ENCODE data around the gene SPACA4.
A peak's percentile ranks its signal among the peaks of the same experiment; 100 is the strongest.
"Not testable (repeated sequence)": the region's sequence is repeated elsewhere in the genome, so short reads cannot be mapped to it uniquely, and the experiment has no call there.

SPACA4 gene

DNA sequence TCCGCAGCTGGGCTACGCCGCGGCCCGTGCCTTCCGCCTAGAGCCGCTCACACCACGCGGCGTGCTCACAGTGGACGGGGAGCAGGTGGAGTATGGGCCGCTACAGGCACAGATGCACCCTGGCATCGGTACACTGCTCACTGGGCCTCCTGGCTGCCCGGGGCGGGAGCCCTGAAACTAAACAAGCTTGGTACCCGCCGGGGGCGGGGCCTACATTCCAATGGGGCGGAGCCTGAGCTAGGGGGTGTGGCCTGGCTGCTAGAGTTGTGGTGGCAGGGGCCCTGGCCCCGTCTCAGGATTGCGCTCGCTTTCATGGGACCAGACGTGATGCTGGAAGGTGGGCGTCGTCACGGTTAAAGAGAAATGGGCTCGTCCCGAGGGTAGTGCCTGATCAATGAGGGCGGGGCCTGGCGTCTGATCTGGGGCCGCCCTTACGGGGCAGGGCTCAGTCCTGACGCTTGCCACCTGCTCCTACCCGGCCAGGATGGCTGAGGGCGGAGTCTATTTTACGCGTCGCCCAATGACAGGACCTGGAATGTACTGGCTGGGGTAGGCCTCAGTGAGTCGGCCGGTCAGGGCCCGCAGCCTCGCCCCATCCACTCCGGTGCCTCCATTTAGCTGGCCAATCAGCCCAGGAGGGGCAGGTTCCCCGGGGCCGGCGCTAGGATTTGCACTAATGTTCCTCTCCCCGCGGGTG lies 23.2 kb downstream of the SPACA4 start:
- DNase-seq (ENCODE audit: low spot score): no peak
- TF ChIP-seq, protein P1, sequence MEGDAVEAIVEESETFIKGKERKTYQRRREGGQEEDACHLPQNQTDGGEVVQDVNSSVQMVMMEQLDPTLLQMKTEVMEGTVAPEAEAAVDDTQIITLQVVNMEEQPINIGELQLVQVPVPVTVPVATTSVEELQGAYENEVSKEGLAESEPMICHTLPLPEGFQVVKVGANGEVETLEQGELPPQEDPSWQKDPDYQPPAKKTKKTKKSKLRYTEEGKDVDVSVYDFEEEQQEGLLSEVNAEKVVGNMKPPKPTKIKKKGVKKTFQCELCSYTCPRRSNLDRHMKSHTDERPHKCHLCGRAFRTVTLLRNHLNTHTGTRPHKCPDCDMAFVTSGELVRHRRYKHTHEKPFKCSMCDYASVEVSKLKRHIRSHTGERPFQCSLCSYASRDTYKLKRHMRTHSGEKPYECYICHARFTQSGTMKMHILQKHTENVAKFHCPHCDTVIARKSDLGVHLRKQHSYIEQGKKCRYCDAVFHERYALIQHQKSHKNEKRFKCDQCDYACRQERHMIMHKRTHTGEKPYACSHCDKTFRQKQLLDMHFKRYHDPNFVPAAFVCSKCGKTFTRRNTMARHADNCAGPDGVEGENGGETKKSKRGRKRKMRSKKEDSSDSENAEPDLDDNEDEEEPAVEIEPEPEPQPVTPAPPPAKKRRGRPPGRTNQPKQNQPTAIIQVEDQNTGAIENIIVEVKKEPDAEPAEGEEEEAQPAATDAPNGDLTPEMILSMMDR (IDR thresholded peaks at IDR 0.05; ENCODE audit: poor library complexity, severe bottlenecking): no peak
- Histone ChIP-seq H3K27me3 (ENCODE audit: insufficient read depth, poor library complexity, severe bottlenecking) (no peaks in the 10 kb centered on the region), H3K4me3 (ENCODE audit: severe bottlenecking) (no peak overlapping the region), H3K27ac (ENCODE audit: poor library complexity, severe bottlenecking) (no peak overlapping the region), H3K4me1 (ENCODE audit: insufficient read depth, poor library complexity, severe bottlenecking) (peaks cover 23% of the 10 kb centered on the region), H3K9me3 (ENCODE audit: severe bottlenecking) (no peaks in the 10 kb centered on the region), H3K36me3 (ENCODE audit: low read depth) (peaks cover 17% of the 10 kb centered on the region)
- ATAC-seq (ENCODE audit: low read depth): no peak

DNA sequence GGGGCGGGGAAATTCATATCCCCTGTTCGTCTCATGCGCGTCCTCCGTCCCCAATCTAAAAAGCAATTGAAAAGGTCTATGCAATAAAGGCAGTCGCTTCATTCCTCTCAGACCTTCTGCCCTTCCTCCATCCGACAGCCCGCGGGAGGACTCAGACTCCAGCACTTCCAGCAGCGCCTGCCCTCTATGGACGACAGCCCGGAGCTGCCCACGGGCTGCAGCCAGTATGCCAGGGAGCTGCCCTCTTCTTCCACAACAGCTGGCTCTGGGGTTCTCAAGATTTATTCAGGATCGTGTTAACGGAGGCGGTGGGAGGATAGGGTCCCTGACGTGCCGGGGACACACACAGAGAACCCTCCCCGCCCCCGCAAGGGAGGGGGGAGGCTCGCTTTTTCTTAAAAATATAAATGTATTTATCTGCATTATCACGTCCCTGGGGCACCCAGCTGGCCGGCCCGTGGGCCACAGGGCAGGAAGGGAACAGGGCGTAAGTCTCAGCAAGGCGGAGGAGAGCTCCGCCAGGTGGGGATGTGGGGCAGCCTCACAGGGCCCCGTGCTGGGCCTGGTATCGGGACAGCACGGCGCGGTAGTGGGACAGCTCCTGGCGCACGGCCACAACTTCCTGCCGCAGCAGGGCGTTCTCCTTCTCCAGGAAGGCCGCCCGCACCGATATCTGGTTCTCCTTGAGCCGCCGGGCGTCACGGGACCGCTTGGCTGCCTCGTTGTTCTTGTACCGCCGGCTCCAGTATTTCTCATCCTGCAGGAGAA lies 23.9 kb downstream of the SPACA4 start:
- no peak overlapping the region for H3K27ac ChIP-seq (ENCODE audit: poor library complexity, severe bottlenecking)
- no peaks in the 10 kb centered on the region for H3K27me3 ChIP-seq (ENCODE audit: insufficient read depth, poor library complexity, severe bottlenecking)
- H3K36me3 ChIP-seq (ENCODE audit: low read depth): peaks cover 17% of the 10 kb centered on the region
- TF ChIP-seq, protein P1 (IDR thresholded peaks at IDR 0.05; ENCODE audit: poor library complexity, severe bottlenecking): no peak
- no peak for DNase-seq (ENCODE audit: low spot score)
- peaks cover 29% of the 10 kb centered on the region for H3K4me1 ChIP-seq (ENCODE audit: insufficient read depth, poor library complexity, severe bottlenecking)
- no peak overlapping the region for H3K4me3 ChIP-seq (ENCODE audit: severe bottlenecking)
- no peak for ATAC-seq (ENCODE audit: low read depth)
- H3K9me3 ChIP-seq (ENCODE audit: severe bottlenecking): no peaks in the 10 kb centered on the region

DNA sequence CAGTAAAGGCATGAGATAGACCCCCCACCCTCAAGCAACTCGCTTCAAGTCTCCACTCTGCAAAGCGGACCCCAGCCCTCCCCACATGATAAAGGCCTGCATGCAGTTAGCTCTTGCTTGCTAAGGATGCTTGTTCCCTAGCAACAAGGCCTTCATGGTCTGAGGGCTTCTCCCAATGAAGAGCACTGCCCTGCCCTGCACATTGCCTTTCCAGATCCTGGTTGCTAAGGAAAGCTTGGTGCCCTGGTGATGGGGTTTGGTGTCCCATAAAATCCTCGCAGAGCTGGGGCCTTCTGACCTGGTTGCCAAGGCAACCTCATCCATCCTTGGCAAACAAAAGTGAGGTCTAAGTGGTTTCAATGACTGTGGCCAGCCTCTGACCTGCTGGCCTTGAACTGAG lies 24.7 kb downstream of the SPACA4 start:
- H3K27ac ChIP-seq (ENCODE audit: poor library complexity, severe bottlenecking): no peak overlapping the region
- H3K4me3 ChIP-seq (ENCODE audit: severe bottlenecking): no peak overlapping the region
- ATAC-seq (ENCODE audit: low read depth): no peak

DNA sequence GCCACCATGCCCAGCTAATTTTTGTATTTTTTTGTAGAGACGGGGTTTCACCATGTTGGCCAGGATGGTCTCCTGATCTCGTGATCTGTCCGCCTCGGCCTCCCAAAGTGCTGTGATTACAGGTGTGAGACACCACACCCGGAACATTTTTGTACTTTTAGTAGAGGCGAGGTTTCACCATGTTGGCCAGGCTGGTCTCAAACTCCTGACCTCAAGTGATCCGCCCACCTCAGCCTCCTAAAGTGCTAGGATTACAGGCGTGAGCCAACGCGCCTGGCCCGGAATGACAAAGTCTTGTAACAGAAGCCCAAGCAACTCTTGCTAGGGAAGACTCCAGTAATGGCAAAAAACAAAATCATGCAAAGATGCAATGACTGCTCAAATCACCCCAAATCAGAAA lies 25.7 kb downstream of the SPACA4 start:
- H3K9me3 ChIP-seq (ENCODE audit: severe bottlenecking); H3K4me3 ChIP-seq (ENCODE audit: severe bottlenecking); DNase-seq (ENCODE audit: low spot score); ATAC-seq (ENCODE audit: low read depth); H3K27me3 ChIP-seq (ENCODE audit: insufficient read depth, poor library complexity, severe bottlenecking): not testable (repeated sequence)
- Histone ChIP-seq H3K27ac (ENCODE audit: poor library complexity, severe bottlenecking) (peak overlapping the region; percentile 90), H3K36me3 (ENCODE audit: low read depth) (peaks cover 17% of the 10 kb centered on the region), H3K4me1 (ENCODE audit: insufficient read depth, poor library complexity, severe bottlenecking) (peaks cover 29% of the 10 kb centered on the region)

More for the DNA sequence above, 24.7 kb downstream of the SPACA4 start:
- Histone ChIP-seq H3K27me3 (ENCODE audit: insufficient read depth, poor library complexity, severe bottlenecking) (no peaks in the 10 kb centered on the region), H3K9me3 (ENCODE audit: severe bottlenecking) (no peaks in the 10 kb centered on the region), H3K4me1 (ENCODE audit: insufficient read depth, poor library complexity, severe bottlenecking) (peaks cover 29% of the 10 kb centered on the region), H3K36me3 (ENCODE audit: low read depth) (peaks cover 17% of the 10 kb centered on the region)
- DNase-seq (ENCODE audit: low spot score): no peak
- TF ChIP-seq, protein P1 (IDR thresholded peaks at IDR 0.05; ENCODE audit: poor library complexity, severe bottlenecking): no peak

DNA sequence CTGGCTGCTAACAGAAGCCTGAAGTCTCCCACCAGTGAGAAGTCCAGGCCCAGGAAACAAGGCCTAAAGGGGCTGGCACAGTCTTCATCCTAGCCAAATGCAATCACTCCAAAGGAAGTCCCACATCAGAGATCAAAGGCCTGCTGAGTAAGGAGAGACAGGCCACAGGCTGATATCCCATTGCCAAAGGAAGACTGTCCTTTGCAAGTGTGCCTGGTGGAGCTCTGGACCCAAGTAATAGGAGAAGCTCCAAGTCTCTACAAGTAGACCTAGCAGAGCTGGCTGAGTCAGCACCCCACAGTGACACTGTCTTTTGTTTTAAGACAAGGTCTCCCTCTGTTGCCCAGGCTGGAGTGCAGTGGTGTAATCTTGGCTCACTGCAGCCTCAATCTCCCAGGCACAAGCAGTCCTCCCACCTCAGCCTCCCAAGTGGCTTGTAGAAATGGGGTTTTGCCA lies 26.2 kb downstream of the SPACA4 start:
- peaks cover 29% of the 10 kb centered on the region for H3K4me1 ChIP-seq (ENCODE audit: insufficient read depth, poor library complexity, severe bottlenecking)
- H3K4me3 ChIP-seq (ENCODE audit: severe bottlenecking): no peak overlapping the region
- no peaks in the 10 kb centered on the region for H3K9me3 ChIP-seq (ENCODE audit: severe bottlenecking)
- H3K27ac ChIP-seq (ENCODE audit: poor library complexity, severe bottlenecking): peak overlapping the region; percentile 90
- no peaks in the 10 kb centered on the region for H3K27me3 ChIP-seq (ENCODE audit: insufficient read depth, poor library complexity, severe bottlenecking)
- no peak for DNase-seq (ENCODE audit: low spot score)
- TF ChIP-seq, protein P1 (IDR thresholded peaks at IDR 0.05; ENCODE audit: poor library complexity, severe bottlenecking): peak; percentile 34
- ATAC-seq (ENCODE audit: low read depth): peak; percentile 31
- H3K36me3 ChIP-seq (ENCODE audit: low read depth): peaks cover 17% of the 10 kb centered on the region
